GM21786 (cell line): ENCODE results near the gene BTBD3.

Source experiments
- ATAC-seq: cut with Tn5 transposase; IDR thresholded peaks from one replicate; pipeline ENCODE4 v1.9.1; 2021; ENCODE audit not compliant: unreplicated experiment

The BTBD3 gene

GRCh38 chr20:11965602-11966001, 47.9 kb downstream of the BTBD3 start:
- no peak for ATAC-seq

DNA sequence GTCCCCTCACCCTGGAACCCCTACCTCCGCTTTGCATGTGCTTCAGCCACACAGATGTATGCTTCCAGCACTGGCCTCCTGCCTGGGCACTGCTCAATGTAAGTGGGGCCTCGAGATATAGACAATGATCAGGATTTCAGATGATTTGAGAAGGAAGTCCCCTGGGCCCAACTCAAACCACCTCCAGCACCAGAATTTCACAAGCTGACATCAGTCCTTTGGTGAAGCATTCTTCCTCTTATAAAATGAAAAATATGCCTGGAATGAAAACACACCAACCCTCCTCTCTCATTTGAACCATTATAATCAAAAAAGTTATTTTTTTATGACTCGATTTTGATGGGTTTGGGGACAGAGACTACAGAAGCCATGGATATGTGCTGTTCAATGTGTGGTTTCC, 48.5 kb downstream of the BTBD3 start:
- ATAC-seq: no peak

- ATAC-seq: no peak
Observed at GRCh38 chr20:11970243-11970836, 52.6 kb downstream of the BTBD3 start.

DNA sequence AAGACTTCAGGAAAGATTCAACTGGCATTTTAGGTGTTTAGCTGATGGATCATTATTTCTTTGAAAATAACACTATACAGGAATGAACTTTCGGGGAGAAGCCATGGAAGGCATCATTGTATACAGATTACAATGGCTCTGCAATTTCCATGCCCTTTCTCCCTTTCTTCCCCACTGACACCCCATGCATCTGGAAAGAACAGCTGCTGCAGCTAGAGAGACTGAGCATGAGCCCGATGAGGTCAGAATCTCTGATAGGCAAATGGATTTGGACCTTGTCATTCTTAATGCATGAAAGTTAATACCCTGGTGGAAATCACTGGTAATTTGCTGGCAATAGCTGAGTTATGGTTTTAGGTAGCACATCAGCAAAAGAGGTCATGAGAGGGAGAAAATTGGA, 54.8 kb downstream of the BTBD3 start:
- ATAC-seq: no peak
